ENCODE measurements around the gene KRT33B.

Gene KRT33B

GRCh38 chr17:41343029-41343428, 26.6 kb downstream of the KRT33B start (continued):
- TF ChIP-seq WT1 (tag by site-specific recombination; IDR thresholded peaks at IDR 0.05) (no peak), SCRT2 (tag by site-specific recombination; IDR thresholded peaks at IDR 0.05) (no peak), KLF16 (tag by site-specific recombination; IDR thresholded peaks at IDR 0.05) (no peak), ZNF768 (tag by site-specific recombination; IDR thresholded peaks at IDR 0.05) (no peak), ZBTB11 (tag by site-specific recombination; conservative IDR thresholded peaks at IDR 0.05; ENCODE audit: low read depth) (no peak), ZNF223 (tag by site-specific recombination; IDR thresholded peaks at IDR 0.05) (no peak)

DNA sequence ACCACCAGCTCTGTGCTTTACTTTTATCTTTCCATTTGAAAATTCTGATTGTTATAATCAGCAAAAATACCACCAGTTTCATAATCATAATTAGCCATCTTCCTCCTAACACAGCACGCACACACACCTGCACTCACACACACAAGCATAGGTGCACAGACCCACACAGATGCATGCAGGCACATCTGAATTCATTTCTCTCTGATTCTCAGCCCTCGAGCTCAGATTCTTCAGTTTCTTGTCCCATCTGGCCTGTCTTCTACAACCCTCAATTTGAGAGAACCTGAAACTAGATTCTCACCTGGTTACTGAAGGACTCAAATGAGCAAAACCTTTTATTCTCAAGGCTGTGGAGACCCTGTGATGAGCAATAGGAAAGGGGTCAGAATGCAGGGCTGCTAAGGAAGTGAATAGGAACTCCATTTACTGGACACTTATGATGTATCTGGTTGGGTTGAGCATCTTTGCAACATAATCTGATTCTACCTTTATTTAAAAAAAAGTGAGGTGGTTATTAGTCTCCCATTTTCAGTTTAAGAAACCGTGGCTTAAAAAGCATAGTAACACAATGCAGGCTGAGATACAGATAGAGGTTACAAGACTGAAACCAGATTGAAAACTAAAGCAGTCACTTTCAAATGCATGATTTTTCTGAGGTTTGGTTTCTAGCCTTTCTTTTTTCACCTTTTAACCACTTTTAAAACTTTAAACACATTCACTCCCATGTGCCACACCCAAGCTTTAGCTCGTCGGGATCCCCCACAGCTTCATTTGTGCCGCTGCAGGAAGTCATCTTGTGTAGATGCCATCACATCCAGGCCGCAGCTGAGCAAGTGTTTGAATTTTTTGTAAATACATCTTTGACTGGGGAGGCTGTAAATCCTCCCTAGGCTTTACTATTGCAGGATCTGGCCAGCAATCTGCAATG, 28.4 kb downstream of the KRT33B start:
- Histone ChIP-seq H3K9me3 (ENCODE audit: control insufficient read depth, insufficient read depth, low read depth, low read length) (no peaks in the 10 kb centered on the region), H3K4me1 (ENCODE audit: control insufficient read depth, insufficient read depth, low read length) (no peaks in the 10 kb centered on the region), H3K4me3 (ENCODE audit: low read depth, low read length) (no peak overlapping the region), H3K27ac (ENCODE audit: extremely low read depth, low read depth, low read length) (no peak overlapping the region), H3K36me3 (ENCODE audit: control insufficient read depth in 2 of 2, insufficient read depth in 1 of 2, low read length in 2 of 2) (no peaks in the 10 kb centered on the region)
- ChIA-PET CTCF (interaction anchor here (0.6 to 2.0 kb wide), 4 partner anchors 9 to 324 kb away, joined by 3 to 16 read pairs (median 5); no protein-coding TSS in a partner anchor), POLR2A (no interaction called here)
- no peak for TF ChIP-seq ZNF169 (tag by site-specific recombination; IDR thresholded peaks at IDR 0.05)
- no peak for TF ChIP-seq REST (tag by site-specific recombination; IDR thresholded peaks at IDR 0.05)
- TF ChIP-seq ZNF837 (tag by site-specific recombination; IDR thresholded peaks at IDR 0.05): no peak
- no peak for TF ChIP-seq ZNF624 (tag by site-specific recombination; IDR thresholded peaks at IDR 0.05)
- no peak for TF ChIP-seq ZNF114 (tag by site-specific recombination; IDR thresholded peaks at IDR 0.05)
- TF ChIP-seq, protein P1, sequence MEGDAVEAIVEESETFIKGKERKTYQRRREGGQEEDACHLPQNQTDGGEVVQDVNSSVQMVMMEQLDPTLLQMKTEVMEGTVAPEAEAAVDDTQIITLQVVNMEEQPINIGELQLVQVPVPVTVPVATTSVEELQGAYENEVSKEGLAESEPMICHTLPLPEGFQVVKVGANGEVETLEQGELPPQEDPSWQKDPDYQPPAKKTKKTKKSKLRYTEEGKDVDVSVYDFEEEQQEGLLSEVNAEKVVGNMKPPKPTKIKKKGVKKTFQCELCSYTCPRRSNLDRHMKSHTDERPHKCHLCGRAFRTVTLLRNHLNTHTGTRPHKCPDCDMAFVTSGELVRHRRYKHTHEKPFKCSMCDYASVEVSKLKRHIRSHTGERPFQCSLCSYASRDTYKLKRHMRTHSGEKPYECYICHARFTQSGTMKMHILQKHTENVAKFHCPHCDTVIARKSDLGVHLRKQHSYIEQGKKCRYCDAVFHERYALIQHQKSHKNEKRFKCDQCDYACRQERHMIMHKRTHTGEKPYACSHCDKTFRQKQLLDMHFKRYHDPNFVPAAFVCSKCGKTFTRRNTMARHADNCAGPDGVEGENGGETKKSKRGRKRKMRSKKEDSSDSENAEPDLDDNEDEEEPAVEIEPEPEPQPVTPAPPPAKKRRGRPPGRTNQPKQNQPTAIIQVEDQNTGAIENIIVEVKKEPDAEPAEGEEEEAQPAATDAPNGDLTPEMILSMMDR (tag by site-specific recombination; IDR thresholded peaks at IDR 0.05): no peak
- no peak for TF ChIP-seq ZNF391 (tag by site-specific recombination; IDR thresholded peaks at IDR 0.05; ENCODE audit: borderline replicate concordance, low read depth)

GRCh38 chr17:41340494-41340893, 29.1 kb downstream of the KRT33B start:
- no peaks in the 10 kb centered on the region for H3K4me1 ChIP-seq (ENCODE audit: control insufficient read depth, insufficient read depth, low read length)
- no peak overlapping the region for H3K27ac ChIP-seq (ENCODE audit: extremely low read depth, low read depth, low read length)
- no peaks in the 10 kb centered on the region for H3K36me3 ChIP-seq (ENCODE audit: control insufficient read depth in 2 of 2, insufficient read depth in 1 of 2, low read length in 2 of 2)
- no peaks in the 10 kb centered on the region for H3K9me3 ChIP-seq (ENCODE audit: control insufficient read depth, insufficient read depth, low read depth, low read length)
- ChIA-PET POLR2A (no interaction called here), CTCF (interaction anchor here (1.8 kb wide), 2 partner anchors 11 to 18 kb away, joined by 7 to 16 read pairs; no protein-coding TSS in a partner anchor)
- no peak overlapping the region for H3K4me3 ChIP-seq (ENCODE audit: low read depth, low read length)
- TF ChIP-seq ZNF391 (tag by site-specific recombination; IDR thresholded peaks at IDR 0.05; ENCODE audit: borderline replicate concordance, low read depth) (no peak), ZNF423 (tag by site-specific recombination; IDR thresholded peaks at IDR 0.05) (no peak), ZNF324 (tag by site-specific recombination; IDR thresholded peaks at IDR 0.05) (no peak), ZNF777 (tag by site-specific recombination; IDR thresholded peaks at IDR 0.05; ENCODE audit: borderline replicate concordance) (no peak), HOXA7 (CRISPR knock-in tag; IDR thresholded peaks at IDR 0.05; ENCODE audit: borderline replicate concordance) (no peak)
